Body of pancreas (tissue), 4 donors: Measurements from ENCODE around the gene SLC2A6. TPM values are rescaled to one million over a fixed set of nuclear protein-coding genes. Genes with fewer than 3 reads are reported as not detected.

ENCODE experiments used
- ATAC-seq: fragments of 150-250 bp; one replicate; pipeline ENCODE4 v1.9.1; 2016
- DNase-seq, 4 donors: peaks; one replicate each; pipeline ENCODE4 v3.0.0-alpha.2; 2019
- H3K27ac ChIP-seq, 4 donors: fragments of 200-600 bp; sonication (generic); 1 replicate in 3 of 4; 2 replicates in 1 of 4; pipeline versions ENCODE4 v1.5.1 to v1.6.1; 2016 to 2019; ENCODE audit warnings: mild to moderate bottlenecking in 1 of 4, mixed read lengths in 1 of 4, moderate library complexity in 1 of 4
- H3K27me3 ChIP-seq, 2 donors: fragments of 200-600 bp; sonication (generic); one replicate each; pipeline ENCODE4 v1.6.0; 2016; ENCODE audit warnings: mild to moderate bottlenecking in 1 of 2
- H3K36me3 ChIP-seq, 2 donors: fragments of 200-600 bp; sonication (generic); replicated peaks in 1 of 2; 2 replicates each; pipeline ENCODE4 v1.5.1; 2016; ENCODE audit warnings: low read depth in 2 of 2; ENCODE audit not compliant: insufficient read depth in 1 of 2
- H3K4me1 ChIP-seq: fragments of 200-600 bp; sonication (generic); one replicate; pipeline ENCODE4 v1.6.0; 2016
- H3K4me3 ChIP-seq, 2 donors: fragments of 200-600 bp; sonication (generic); 1 replicate in 1 of 2; 2 replicates in 1 of 2; pipeline ENCODE4 v1.5.1; 2016 to 2019
- H3K9me3 ChIP-seq, 3 donors: fragments of 200-600 bp; sonication (generic); 1 replicate in 2 of 3; 2 replicates in 1 of 3; pipeline ENCODE4 v1.5.1; 2016
- CTCF ChIP-seq, 7 experiments: fragments of 450-650 bp in 4 of 7; fragments of 200-600 bp in 3 of 7; sonication (generic) in 3 of 7; IDR thresholded peaks; one replicate each; pipeline ENCODE4 v1.5.1; 2016 to 2019; ENCODE audit warnings: antibody characterized with exemption in 7 of 7
- POLR2A ChIP-seq, 3 donors: fragments of 450-650 bp; IDR thresholded peaks; one replicate each; pipeline ENCODE4 v1.6.1; 2016; ENCODE audit warnings: antibody characterized with exemption in 3 of 3, mild to moderate bottlenecking in 2 of 3
- WGBS, 2 donors: methylation state at CpG; one replicate each; pipeline ENCODE4 v1.1.5; 2017; 5-methylcytosine and 5-hydroxymethylcytosine counted together
- intact Hi-C: fragments of 100-400 bp; cut with DNase I; formaldehyde crosslinking; loops from one replicate; pipeline ENCODE4 v1.15.1; 2023
- total RNA-seq, 2 donors: library from RNA; depleted of rRNA; stranded (reverse); fragments of >200 nt; gene quantifications; one replicate each; pipeline ENCODE4 v1.1.0, GENCODE V29; 2016

SLC2A6 gene
- total RNA-seq, 2 donors from 2014 or later: 2.6 to 3.0 TPM

- 42 to 55% methylated on average over 11 to 13 of the region's 13 CpGs for WGBS, 2 donors
- ATAC-seq: no peak
- DNase-seq: no peak
These were observed 11.3 kb upstream of the SLC2A6 start for GRCh38 chr9:133490201-133490681.

GRCh38 chr9:133489253-133490190 lies 10.6 kb upstream of the SLC2A6 start:
- Histone ChIP-seq H3K27me3 (no peaks in the 10 kb centered on the region), H3K9me3 (no peaks in the 10 kb centered on the region), H3K27ac (no peak overlapping the region), H3K36me3 (no peaks in the 10 kb centered on the region), H3K4me3 (no peak overlapping the region), H3K4me1 (peaks cover 26% of the 10 kb centered on the region)
- ATAC-seq (no peak), DNase-seq (no peak)
- 70 to 76% methylated on average over 16 to 19 of the region's 19 CpGs for whole genome bisulfite sequencing, 2 donors
- TF ChIP-seq CTCF (IDR thresholded peaks at IDR 0.05): no peak
- TF ChIP-seq POLR2A (IDR thresholded peaks at IDR 0.05): no peak
- intact Hi-C loops: loop anchor here (5.0 to 10.0 kb wide), 4 partner anchors 82 to 475 kb away; partner anchors contain the start of gene SURF6

More at GRCh38 chr9:133490201-133490681, 11.3 kb upstream of the SLC2A6 start:
- H3K27ac ChIP-seq: no peak overlapping the region
- no peaks in the 10 kb centered on the region for H3K9me3 ChIP-seq
- intact Hi-C loops: loop anchor here (10.0 kb wide), 1 partner anchor 475 kb away; no protein-coding TSS in a partner anchor
- no peak overlapping the region for H3K4me3 ChIP-seq
- peaks cover 20% of the 10 kb centered on the region for H3K4me1 ChIP-seq
- TF ChIP-seq CTCF (IDR thresholded peaks at IDR 0.05) (no peak), POLR2A (IDR thresholded peaks at IDR 0.05) (no peak)
- no peaks in the 10 kb centered on the region for H3K36me3 ChIP-seq
- H3K27me3 ChIP-seq: no peaks in the 10 kb centered on the region

DNA sequence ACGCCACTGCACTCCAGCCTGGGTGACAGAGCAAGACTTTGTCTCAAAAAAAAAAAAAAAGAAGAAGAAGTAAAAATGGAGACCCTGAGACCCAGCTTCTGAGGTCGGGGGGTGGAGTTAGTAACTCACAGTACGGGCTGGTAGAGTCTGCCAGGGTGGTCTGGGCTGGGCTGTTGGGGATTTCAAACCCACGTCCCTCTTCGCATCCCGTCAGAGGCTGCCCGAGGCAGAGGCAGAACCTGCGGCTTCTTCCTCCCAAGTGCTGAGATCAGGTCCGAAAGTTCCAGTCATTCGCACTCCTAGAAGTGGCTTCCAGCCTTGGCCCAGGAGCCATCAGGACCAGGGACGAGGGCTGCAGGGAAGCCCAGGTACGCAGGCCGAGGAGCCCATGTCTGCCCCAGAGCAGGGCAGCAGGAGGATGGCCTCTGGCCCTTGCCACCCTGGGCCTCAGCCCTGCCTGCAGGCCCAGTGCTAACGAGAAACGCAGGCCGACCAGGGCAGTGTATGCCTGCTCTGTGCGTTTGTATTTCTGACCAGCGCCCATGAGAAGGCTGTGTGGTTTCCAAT lies 9.9 kb upstream of the SLC2A6 start:
- intact Hi-C loops: loop anchor here (5.0 to 10.0 kb wide), 3 partner anchors 81 to 301 kb away; partner anchors contain the start of gene SURF6
- no peak for TF ChIP-seq POLR2A (IDR thresholded peaks at IDR 0.05)
- no peak for TF ChIP-seq CTCF (IDR thresholded peaks at IDR 0.05)
- Histone ChIP-seq H3K4me3 (no peak overlapping the region), H3K27me3 (no peaks in the 10 kb centered on the region), H3K4me1 (peaks cover 26% of the 10 kb centered on the region), H3K9me3 (no peaks in the 10 kb centered on the region), H3K36me3 (no peaks in the 10 kb centered on the region), H3K27ac (no peak overlapping the region)
- ATAC-seq (no peak), DNase-seq (no peak)
- WGBS, 2 donors: 83 to 89% methylated on average over 10 to 18 of the region's 18 CpGs

DNA sequence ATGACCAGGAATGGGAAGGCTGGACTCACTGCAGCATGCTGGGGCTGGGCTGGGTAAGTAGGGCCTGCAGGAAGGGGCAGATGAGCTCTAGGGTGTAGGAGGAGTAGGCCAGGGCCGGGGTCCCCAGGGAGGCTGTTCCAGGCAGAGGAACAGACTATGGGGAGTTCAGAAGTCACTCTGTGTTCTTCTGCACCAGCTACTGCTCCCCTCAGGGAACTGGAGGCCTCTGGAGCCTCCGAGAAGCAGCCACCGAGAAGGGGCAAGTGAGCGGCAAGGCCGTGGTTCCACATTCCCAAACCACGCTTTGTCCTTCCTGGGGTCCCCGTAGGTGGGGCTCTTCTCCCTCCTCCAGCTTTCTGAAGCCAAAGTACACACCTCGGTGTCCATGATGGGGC lies 8.4 kb upstream of the SLC2A6 start:
- H3K9me3 ChIP-seq: no peaks in the 10 kb centered on the region

More for the DNA sequence above, 8.4 kb upstream of the SLC2A6 start:
- peaks cover 23% of the 10 kb centered on the region for H3K4me1 ChIP-seq
- H3K27me3 ChIP-seq: no peaks in the 10 kb centered on the region
- no peak overlapping the region for H3K4me3 ChIP-seq
- no peaks in the 10 kb centered on the region for H3K36me3 ChIP-seq
- whole genome bisulfite sequencing, 2 donors: 50 to 74% methylated on average over 2 to 8 of the region's 8 CpGs
- TF ChIP-seq CTCF (IDR thresholded peaks at IDR 0.05): no peak
- no peak for TF ChIP-seq POLR2A (IDR thresholded peaks at IDR 0.05)
- DNase-seq (no peak), ATAC-seq (no peak)
- intact Hi-C loops: loop anchor here (5.0 to 10.0 kb wide), 3 partner anchors 80 to 300 kb away; partner anchors contain the start of gene SURF6
- H3K27ac ChIP-seq: no peak overlapping the region
